GM13977 (cell line): Measurements from ENCODE around the gene ATXN7L1.
"Not testable (repeated sequence)": the region's sequence is repeated elsewhere in the genome, so short reads cannot be mapped to it uniquely, and the experiment has no call there.

Experiments
- DNase-seq: peaks from one replicate; pipeline ENCODE4 v3.0.0; 2012; ENCODE audit warnings: low spot score
- in situ Hi-C: fragments of 300-500 bp; cut with MboI; formaldehyde crosslinking; loops from one replicate; pipeline ENCODE4 v1.12.0; 2022; ENCODE audit warnings: low sequenced_read_pairs, low pct_unique_long_range_greater_than_20kb, mixed read lengths, inconsistent platforms; ENCODE audit not compliant: unreplicated experiment
- TF ChIP-seq, protein P1 (sequence below): IDR thresholded peaks from 2 replicates; pipeline ENCODE4 v1.5.1; 2012; ENCODE audit warnings: mild to moderate bottlenecking, control low read depth; ENCODE audit not compliant: insufficient read depth; ENCODE audit errors: extremely low read depth, missing control alignments

ATXN7L1 gene

DNA sequence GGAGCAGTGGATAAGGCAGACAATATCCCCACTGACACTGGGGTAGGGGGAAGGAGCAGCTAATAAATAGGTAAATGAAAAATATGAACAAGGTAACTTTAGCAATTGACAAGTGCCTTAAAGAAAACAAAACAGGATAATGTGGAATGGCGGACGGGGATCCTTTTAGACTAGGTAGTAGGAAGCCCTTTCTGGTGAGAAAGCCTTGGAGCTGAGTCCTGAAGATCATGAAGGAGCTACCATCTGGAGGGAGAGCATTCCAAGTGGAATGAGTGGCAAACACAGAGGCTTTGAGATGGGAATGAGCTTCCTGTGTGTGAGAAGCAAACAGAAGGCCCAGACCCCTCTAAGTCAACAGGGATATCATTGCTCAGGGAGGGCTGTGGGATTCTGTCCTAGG is 16.0 kb upstream of the ATXN7L1 start:
- TF ChIP-seq, protein P1, sequence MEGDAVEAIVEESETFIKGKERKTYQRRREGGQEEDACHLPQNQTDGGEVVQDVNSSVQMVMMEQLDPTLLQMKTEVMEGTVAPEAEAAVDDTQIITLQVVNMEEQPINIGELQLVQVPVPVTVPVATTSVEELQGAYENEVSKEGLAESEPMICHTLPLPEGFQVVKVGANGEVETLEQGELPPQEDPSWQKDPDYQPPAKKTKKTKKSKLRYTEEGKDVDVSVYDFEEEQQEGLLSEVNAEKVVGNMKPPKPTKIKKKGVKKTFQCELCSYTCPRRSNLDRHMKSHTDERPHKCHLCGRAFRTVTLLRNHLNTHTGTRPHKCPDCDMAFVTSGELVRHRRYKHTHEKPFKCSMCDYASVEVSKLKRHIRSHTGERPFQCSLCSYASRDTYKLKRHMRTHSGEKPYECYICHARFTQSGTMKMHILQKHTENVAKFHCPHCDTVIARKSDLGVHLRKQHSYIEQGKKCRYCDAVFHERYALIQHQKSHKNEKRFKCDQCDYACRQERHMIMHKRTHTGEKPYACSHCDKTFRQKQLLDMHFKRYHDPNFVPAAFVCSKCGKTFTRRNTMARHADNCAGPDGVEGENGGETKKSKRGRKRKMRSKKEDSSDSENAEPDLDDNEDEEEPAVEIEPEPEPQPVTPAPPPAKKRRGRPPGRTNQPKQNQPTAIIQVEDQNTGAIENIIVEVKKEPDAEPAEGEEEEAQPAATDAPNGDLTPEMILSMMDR = no peak
- in situ Hi-C loops = no loop called here
- no peak for DNase-seq

DNA sequence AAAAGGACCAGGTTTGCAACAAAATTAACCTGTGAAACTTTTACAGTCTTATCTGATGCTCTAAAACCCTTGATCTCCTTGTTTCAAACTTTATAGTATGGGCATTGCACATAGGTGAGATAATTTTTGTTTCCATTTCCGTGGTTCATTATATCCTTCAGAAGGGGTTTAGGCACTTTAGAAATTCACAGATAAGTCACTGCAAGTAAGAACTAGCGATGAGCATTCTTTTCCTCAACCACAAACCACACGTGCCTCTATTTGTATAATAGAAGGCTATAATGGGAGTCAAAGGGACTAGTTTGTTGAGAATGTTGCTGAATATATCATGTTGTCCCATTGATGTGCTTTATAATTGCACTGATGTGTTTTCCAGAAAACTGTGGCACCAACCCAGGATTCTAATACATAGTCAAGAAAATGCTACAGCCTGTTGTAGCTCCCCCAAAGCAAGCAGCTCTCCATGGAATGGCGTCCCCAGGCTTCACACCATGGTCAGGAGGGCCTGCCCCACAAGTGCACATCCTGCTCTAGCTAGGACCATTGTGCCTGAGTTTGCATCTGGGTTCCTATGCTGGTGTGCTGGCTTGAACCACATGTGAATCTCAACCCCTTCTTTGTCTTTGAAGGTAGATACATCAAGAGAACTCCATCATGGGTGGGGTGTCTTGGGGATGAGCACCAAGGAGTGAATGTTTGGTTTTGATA is 14.0 kb upstream of the ATXN7L1 start:
- in situ Hi-C loops = no loop called here
- TF ChIP-seq, protein P1 = no peak
- DNase-seq = no peak

DNA sequence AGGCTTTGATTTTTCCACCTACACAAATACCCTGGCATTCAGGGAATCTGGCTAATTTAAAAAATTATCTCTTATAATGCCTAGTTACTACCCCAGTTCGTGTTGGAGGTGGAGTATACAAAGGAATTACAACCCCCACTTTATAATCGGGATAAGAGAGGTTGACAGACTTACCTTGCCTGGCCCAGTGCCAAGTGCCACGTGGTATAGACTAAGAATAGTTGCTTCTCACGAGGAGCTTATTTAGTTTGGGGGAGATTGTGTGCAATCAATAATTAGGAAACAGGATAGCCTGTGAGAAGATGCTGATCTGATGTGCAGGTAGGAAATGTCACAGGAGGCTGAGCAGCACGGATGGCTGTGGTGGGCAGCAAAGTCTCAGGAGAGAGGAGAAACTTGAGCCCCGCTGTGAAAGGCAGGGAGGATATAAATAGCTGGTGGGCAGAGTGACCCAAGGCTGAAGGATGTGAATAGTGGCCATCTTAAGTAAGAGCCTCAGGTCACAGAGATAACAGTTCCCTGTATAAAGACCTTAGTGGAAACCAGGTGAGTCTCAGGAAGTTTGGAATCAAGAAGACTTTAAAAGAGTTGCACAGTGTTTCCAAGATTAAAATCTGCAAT is 11.3 kb upstream of the ATXN7L1 start:
- TF ChIP-seq, protein P1 = no peak
- DNase-seq = no peak
- in situ Hi-C loops = no loop called here

DNA sequence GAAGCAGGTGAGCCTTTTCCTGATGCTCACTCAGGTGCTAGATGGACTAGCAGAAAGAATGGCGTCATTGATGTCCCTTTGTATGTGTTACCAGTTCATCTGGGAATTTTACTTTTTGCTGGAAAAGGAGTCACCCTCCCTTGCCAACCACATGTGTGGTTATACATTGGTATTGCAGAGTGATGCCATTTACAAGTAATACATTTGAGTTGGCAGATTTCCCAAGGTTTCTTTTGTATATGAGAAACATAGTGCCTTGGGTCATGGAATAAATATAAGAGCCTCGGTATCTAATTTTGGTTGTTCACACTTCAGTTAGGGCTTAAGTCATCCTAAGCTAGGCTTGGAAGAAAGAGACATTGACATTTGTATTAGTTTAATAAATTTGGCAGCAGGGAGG is 10.4 kb upstream of the ATXN7L1 start:
- in situ Hi-C loops = no loop called here
- TF ChIP-seq, protein P1 = no peak
- DNase-seq = no peak

DNA sequence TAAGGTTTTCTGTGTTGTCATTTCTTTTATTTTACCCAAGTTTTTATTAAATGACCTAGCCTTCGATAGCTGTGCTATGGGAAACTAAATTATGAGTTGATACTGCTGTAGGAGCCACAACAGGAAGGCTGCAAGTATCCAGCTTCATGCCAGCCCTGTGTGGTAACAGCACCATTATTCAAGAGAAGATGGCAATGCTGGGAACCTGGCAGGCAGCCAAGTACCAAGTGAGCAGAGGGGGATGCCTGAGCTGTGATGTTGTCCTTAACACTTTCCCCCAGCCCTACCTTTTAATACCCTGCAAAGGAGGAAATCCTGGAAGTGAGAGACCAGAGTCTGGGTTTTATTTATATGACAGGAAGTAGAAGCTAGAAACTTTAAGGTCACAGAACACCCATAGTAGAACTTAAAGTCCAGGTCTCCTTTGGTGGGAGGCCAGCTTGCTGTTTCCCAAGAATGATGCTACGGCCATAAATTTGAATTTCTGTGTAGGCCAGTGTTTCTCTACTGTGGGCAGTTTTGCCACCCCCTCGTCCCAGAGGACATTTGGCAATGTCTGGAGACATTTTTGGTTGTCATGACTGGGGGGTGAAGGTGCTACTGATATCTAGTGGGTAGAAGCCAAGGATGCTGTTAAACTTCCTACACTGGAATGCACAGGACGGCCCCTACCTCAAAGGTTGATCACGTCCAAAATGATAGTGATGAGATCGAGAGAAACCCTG is 9.2 kb upstream of the ATXN7L1 start:
- DNase-seq = no peak
- in situ Hi-C loops = no loop called here
- TF ChIP-seq, protein P1 = no peak

DNA sequence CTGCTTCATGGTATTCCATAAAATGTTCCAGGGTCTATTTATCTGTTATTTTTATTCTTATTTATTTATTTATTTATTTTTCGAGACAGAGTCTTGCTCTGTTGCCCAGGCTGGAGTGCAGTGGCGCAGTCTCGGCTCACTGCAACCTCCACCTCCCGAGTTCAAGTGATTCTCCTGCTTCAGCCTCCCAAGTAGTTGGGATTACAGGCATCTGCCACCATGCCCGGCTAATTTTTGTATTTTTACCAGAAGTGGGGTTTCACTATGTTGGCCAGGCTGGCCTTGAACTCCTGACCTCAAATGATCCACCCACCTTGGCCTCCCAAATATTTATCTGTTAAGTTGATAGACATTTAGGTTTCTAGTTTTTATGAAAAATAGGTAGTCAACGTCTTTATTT is 6.8 kb upstream of the ATXN7L1 start:
- DNase-seq, in situ Hi-C loops: not testable (repeated sequence)

DNA sequence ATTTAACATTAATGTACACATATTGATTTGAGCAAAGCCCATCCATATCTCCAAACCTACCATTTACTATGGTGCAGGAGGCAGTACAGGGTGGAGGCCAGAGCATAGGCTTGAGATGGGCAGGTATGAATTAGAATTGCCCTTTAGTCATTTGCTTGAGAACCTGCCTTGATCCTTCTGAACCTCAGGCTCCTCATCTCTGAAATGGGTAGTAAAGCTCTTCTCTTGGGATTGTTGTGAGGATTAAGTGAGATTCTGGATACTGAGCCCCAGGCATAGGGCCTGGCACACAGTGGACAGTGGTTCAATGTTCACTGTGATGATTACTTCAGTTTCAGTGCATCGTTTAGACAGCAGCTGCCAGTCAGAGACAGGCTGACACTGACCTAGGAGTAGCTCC is 5.0 kb upstream of the ATXN7L1 start:
- TF ChIP-seq, protein P1 = no peak
- in situ Hi-C loops = no loop called here
- DNase-seq = no peak
